SK-N-DZ (cell line): Measurements from ENCODE around the gene ISCU.
"Not testable (repeated sequence)": the region's sequence is repeated elsewhere in the genome, so short reads cannot be mapped to it uniquely, and the experiment has no call there.

Source experiments
- DNase-seq: peaks from one replicate; pipeline ENCODE4 v3.0.0-alpha.2; 2015; ENCODE audit warnings: low spot score

Gene ISCU

GRCh38 chr12:108589028-108589839 is 26.8 kb downstream of the ISCU start:
- DNase-seq: no peak

DNA sequence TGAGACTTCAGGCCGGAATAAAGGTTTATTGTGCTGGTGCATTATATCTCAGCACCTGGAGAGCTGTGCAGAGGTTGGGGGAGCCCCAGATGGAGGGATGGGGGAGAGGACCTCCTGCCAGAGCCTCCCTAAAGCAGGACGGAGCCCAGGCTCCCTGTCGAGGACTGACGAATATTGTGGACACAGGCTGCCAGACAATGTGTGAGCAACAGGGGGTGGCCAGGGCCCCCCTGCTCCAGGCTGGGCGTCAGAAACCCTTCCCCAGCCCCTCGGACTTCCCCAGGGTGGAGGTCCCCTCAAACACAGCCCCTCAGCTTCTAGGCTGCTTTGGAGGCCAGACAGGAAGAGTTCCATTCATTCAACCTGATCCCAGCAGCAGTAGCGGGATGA is 27.4 kb downstream of the ISCU start:
- no peak for DNase-seq

DNA sequence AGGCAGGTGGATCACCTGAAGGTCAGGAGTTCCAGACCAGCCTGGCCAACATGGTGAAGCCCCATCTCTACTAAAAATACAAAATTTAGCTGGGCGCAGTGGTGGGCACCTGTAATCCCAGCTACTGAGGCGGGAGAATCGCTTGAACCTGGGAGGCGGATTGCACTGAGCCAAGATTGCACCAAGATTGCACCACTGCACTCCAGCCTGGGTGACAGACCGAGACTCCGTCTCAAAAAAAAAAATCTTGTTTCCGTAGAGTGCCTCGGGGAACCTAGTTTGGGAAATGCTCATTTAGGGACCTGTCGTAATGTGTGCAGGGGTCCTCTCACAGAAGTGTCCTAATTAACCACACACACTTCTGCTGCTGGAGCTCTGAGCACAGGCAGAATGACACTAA is 28.1 kb downstream of the ISCU start:
- DNase-seq: not testable (repeated sequence)

DNA sequence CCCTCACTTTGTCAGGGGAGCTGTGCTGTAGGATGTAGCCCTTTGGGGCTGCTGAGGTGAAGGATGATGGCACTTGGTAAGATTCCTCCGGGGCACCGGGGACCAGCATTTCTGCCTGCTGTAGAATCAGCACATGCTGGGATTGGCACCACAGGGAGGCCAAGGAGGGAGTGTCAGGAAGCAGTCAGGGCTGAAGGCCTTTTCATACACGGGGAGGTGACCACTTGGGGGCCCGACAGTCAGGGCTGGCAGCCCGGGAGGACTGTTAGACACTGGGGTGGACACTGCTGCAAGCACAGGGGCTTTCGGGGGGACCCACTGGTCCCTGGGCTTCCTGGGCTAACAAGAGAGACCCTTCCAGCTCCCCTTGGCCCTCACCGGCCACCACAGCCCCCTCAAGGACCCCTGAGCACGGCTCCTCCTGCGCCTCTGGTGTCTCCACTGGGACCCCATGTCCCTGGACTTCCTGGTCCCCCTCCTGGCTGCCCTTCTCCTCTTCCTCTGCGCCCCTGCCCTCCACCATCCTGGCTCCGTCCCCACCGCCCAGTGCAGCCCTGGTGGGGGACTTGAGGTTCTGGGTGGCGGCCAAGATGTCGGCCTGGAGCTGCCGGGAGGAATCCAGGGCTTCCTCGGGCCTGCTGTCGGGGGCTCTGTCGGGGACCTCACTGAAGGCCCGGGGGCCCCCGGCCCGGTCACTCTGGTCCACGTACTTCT is 29.0 kb downstream of the ISCU start:
- no peak for DNase-seq

GRCh38 chr12:108592033-108592909 is 29.9 kb downstream of the ISCU start:
- DNase-seq: no peak

GRCh38 chr12:108594323-108594903 is 32.0 kb downstream of the ISCU start:
- DNase-seq: no peak

GRCh38 chr12:108594960-108595710 is 32.7 kb downstream of the ISCU start:
- DNase-seq: no peak

GRCh38 chr12:108595711-108596647 is 33.6 kb downstream of the ISCU start:
- no peak for DNase-seq

DNA sequence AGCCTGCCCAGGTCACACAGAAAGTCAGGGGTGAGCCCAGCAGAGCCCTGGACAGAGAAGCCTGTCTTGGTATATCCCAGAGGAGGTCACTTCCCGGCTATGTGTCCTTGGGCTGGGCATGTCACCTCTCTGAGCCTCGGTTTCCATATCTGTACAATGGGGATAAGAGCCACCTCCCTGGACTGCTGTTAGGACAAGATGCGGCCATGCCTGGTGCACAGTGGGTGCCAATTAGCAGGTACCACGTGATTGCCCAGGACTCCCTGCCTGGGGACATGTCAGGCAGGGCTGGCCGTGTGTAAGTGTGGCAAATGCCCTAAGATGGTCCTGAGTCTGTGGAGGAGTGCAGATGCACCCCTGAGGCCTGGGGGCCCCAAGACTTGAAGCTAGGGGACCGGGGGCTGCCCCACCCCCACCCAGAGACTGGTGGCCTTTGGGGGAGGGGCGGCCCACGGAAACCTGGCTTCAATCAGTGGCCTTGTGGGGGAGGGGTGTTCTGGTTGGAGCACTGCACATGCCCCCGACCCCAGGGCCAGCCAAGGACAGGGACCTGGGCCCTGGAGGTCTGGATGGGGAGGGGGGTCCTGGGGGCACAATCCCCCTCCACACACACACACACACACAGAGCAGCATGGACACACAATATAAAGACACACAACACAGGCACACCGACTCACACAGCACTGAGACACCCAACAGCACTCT is 34.6 kb downstream of the ISCU start:
- DNase-seq: peak; percentile 67

DNA sequence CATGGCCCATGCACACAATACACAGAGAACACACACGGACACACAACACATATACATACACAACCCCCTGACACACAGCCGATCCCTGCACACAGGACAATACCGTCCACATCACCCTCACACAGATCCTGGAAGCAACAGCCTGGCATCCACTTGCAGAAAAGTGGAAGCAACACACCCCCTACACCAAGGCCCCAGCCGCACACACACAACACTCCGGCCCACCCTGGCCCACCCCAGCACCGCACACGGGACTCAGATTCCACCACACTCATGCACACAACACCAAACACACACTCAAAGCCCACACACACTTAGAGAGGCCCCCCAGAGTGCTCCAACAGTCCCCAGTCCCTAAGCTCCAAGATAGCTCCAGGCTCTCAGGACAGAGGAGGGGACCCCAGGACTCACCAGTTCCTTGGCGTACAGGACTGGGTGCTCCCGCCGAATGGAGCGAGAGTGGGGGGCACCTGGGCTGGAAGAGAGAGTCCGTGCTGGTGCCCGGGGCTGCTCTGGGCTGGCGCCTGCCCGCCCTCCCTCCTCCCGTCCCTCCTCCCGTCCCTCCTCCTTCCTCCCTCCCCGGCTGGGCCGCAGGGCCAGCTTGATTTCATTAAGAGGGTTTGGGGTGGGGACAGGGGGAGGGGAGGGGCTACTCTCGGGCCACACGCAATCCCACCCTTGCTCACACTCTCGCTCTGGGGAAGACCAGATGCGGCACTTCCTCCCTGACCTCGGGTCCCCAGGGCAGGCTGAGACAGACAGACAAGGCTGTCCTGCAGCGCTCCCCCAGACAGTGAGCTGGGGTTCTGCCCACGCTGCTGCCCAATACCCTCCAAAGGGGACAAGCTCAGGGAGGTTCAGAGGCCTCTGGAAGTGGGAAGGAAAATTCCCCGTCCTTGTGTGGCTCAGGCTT is 35.4 kb downstream of the ISCU start, which contains the start of gene TMEM119:
Gene TMEM119 (minus strand): TSS at position 526 of the 913 bp plus-strand sequence. CDS start 5,701 bp downstream, outside the sequence.
- peak; percentile 82 for DNase-seq

DNA sequence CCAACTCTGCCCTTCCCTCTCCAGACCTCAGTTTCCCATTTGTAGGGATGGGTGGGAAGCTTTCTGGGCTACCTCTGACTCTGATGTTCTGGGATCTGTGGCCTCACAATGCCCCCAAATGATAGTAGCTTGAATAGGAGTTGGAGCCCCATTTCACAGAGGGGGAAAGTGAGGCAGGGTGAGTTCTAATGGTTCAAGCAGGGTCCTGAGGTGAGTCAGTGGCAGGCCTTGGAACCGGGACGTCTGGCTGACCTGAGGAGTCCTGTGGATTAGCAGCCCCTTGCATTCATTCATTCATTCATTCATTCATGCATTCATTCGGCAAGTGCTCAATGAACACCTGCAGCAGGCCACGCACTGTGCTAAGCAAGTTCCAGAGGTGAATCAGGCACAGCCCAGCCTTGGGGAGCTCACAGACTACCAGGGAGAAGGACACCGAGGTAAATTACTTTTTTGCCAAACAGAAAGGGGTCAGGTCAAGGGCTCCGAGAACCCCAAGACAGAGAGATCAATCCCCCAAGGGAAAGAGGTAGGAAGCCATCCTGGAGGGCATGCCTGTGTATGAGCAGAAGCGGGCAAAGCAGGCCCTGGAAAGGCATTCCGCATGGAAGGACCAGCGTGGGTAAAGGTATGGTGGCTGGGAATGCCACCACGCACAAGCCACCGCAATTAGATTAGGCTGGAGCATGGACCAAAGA is 36.3 kb downstream of the ISCU start:
- DNase-seq: no peak

GRCh38 chr12:108599541-108599940 is 37.1 kb downstream of the ISCU start:
- DNase-seq: no peak

DNA sequence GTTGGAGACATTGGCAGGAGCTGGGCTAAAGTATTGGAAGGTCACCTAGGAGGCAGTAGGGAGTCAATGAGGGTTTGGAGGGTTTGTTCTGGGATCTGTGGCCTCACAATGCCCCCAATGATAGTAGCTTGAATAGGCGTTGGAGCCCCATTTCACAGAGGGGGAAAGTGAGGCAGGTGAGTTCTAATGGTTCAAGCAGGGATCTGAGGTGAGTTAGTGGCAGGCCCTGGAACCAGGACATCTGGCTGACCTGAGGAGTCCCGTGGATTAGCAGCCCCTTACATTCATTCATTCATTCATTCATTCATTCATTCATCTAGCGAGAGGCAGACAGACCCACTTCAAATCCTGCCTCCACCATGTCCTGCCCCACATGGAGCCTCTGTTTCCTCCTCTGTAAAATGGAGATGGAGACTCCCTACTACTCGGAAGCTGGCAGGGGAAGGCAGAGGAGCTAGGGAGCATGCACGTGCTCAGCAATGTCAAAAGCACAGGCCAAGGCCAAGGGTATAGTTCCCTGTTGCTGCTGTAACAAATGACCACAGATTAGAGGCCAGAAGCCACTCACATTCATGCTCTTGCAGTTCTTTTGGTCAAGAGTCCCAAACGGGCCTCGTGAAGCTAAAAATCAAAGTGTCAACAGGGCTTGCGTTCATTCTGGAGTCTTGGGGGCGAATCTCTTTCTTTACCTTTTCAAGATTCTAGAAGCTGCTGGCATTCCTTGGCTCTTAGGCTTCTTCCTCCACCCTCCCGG is 37.7 kb downstream of the ISCU start:
- DNase-seq: no peak

- no peak for DNase-seq
Measured at GRCh38 chr12:108600702-108601007, 38.3 kb downstream of the ISCU start.

DNA sequence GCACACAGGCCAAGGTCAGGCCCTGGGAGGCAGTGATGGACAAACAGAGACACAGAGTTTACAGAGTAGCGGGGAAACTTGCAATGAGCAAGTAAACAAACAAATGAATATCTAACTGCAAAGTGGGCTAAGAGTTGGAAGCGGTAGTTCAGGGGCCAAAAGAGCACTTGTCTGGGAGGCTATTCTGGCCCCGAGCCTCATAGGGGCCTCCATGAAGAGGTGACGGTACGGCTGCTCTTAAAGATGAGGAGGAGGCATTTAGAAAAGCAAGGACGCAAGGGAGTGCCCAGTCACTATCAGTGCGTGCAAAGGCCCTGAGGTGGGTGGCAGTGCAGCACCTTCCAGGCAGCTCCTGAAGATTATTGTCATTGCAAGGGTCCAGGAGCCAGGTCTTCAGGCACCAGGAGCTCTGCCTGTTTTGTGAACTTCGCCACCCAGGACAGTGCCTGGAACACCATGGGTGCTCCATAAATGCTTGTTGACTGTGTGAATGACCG is 39.9 kb downstream of the ISCU start:
- DNase-seq: no peak

- no peak for DNase-seq
Measured at GRCh38 chr12:108602976-108603704, 40.7 kb downstream of the ISCU start.
